ENCODE data around the gene TTC33.

GRCh38 chr5:40654377-40654991, 101.3 kb downstream of the TTC33 start:
- no peak for TF ChIP-seq CTCF (IDR thresholded peaks at IDR 0.05)
- TF ChIP-seq EZH2 (IDR thresholded peaks at IDR 0.05): no peak
